GM23248 (cell line): ENCODE measurements around the gene GCK.

ENCODE experiments used
- EZH2 ChIP-seq: fragments of 200-600 bp; sonication (generic); IDR thresholded peaks from 2 replicates; pipeline ENCODE4 v1.6.1; 2018; ENCODE audit warnings: antibody characterized with exemption, mild to moderate bottlenecking; ENCODE audit not compliant: insufficient read depth, poor library complexity, severe bottlenecking
- EZH2phosphoT487 ChIP-seq: fragments of 200-600 bp; sonication (generic); IDR thresholded peaks from 2 replicates; pipeline ENCODE4 v1.6.1; 2018; ENCODE audit warnings: antibody characterized with exemption, moderate library complexity, mild to moderate bottlenecking, low read depth; ENCODE audit not compliant: insufficient read depth

DNA sequence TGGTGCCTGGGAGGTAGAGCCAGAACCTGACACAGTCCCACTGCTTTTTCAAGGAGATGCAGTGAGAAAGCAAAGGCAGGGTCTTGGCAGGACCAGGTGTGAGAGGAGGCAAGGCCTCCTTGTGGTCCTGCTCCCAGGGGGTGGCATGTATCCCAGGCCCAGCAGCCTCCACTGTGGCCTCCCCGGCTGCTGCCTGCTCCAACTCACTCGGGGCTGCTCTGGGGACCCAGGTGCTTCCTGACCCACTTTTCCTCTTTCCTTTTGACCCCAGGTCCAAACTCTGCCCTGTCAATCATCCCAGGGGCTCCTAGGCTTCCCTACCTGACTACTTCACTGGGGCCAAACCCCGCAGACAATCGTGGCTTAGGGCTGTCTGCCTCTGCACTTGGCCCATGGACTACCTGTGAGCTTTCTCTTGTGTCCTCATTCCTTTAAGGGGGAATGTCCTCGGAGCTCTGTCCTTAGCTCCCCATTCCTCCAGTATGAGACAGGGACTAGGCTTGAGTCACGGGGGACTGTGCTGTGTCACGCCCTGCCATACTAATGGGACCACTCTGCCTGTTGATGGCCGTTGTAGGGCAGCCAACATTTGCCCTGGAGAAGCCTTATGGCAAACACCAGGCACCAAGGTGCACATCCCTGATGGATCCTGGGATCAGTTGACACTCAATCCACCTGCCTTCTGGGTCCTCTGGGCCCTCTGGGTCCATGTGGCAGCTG is 86.2 kb downstream of the GCK start:
- TF ChIP-seq EZH2phosphoT487 (no peak), EZH2 (no peak)
